ENCODE data around the gene SDHAF3. TPM values are rescaled to one million over a fixed set of nuclear protein-coding genes. Genes with fewer than 3 reads are reported as not detected.
"Not testable (repeated sequence)": the region's sequence is repeated elsewhere in the genome, so short reads cannot be mapped to it uniquely, and the experiment has no call there.

Gene SDHAF3
- total RNA-seq, 1 experiment from 2014 or later, result 25.0 TPM

DNA sequence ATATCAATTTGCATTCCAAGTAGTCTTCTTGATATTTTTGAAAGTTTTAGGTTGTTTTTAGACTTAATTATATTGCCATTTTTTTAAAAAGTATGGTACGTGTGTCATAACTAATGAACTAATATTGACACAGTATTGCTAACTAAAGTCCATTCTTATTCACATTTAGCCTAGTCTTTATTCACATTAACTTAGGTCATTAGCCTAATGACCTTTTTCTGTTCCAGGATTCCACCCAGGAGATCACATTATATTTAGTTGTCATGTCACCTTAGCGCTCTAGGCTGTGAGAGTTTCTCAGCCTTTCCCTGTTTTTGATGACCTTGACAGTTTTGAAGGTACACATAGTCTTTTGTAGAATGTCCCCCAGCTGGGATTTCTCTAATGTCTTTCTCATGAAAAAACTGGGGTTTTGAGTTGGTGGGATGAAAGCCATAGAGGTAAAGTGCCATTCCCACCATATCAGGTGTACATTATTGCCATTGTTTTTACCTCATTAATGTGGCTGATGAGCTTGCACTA lies 38.5 kb downstream of the SDHAF3 start:
- H3K9me3 ChIP-seq (ENCODE audit: control insufficient read depth in 1 of 2, insufficient read depth in 1 of 2, low read depth in 1 of 2, low read length in 2 of 2), result peaks cover 2 to 7% of the 10 kb centered on the region in 2 experiments; a peak in 1 of 4 replicates
- peaks cover 57% of the 10 kb centered on the region for H3K79me2 ChIP-seq (ENCODE audit: insufficient read depth, low read length)
- no peaks in the 10 kb centered on the region for H3K4me1 ChIP-seq (ENCODE audit: control insufficient read depth in 1 of 2, insufficient read depth in 2 of 2, low read length in 2 of 2)
- ChIA-PET CTCF (no interaction called here), POLR2A (no interaction called here), RAD21 (ENCODE audit: low non-redundant PET in 1 of 2, low total read pairs in 2 of 2, uncharacterized antibody in 2 of 2, unreplicated experiment in 2 of 2) (no interaction called here)
- ATAC-seq (no peak), DNase-seq (ENCODE audit: low read depth, low spot score) (no peak)
- no peak overlapping the region for H3K4me3 ChIP-seq (replicated peaks in 1 of 2; ENCODE audit: low read depth in 1 of 2, low read length in 2 of 2)
- no peaks in the 10 kb centered on the region for H4K20me1 ChIP-seq (ENCODE audit: insufficient read depth)
- H2AFZ ChIP-seq (ENCODE audit: low read depth, low read length, poor library complexity, severe bottlenecking), result no peak overlapping the region
- H3K9me2 ChIP-seq (ENCODE audit: insufficient read depth), result no peaks in the 10 kb centered on the region
- TF ChIP-seq ZNF274 (IDR thresholded peaks at IDR 0.05; ENCODE audit: low read depth, low read length) (no peak), SP1 (IDR thresholded peaks at IDR 0.05; ENCODE audit: low read depth) (no peak), EZH2phosphoT487 (IDR thresholded peaks at IDR 0.05; ENCODE audit: borderline replicate concordance) (no peak), CTCF (IDR thresholded peaks at IDR 0.05 in 2 of 3, conservative IDR thresholded peaks at IDR 0.05 in 1 of 3; ENCODE audit: borderline replicate concordance in 1 of 3, insufficient read depth in 1 of 3, low read depth in 2 of 3, low read length in 2 of 3) (no peak), SIN3A (IDR thresholded peaks at IDR 0.05; ENCODE audit: low read depth) (no peak), RAD21 (IDR thresholded peaks at IDR 0.05; ENCODE audit: low read depth) (no peak), ZFX (IDR thresholded peaks at IDR 0.05) (no peak)
- TF ChIP-seq, protein P1, sequence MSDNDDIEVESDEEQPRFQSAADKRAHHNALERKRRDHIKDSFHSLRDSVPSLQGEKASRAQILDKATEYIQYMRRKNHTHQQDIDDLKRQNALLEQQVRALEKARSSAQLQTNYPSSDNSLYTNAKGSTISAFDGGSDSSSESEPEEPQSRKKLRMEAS (IDR thresholded peaks at IDR 0.05), result no peak
- TF ChIP-seq, protein P2, sequence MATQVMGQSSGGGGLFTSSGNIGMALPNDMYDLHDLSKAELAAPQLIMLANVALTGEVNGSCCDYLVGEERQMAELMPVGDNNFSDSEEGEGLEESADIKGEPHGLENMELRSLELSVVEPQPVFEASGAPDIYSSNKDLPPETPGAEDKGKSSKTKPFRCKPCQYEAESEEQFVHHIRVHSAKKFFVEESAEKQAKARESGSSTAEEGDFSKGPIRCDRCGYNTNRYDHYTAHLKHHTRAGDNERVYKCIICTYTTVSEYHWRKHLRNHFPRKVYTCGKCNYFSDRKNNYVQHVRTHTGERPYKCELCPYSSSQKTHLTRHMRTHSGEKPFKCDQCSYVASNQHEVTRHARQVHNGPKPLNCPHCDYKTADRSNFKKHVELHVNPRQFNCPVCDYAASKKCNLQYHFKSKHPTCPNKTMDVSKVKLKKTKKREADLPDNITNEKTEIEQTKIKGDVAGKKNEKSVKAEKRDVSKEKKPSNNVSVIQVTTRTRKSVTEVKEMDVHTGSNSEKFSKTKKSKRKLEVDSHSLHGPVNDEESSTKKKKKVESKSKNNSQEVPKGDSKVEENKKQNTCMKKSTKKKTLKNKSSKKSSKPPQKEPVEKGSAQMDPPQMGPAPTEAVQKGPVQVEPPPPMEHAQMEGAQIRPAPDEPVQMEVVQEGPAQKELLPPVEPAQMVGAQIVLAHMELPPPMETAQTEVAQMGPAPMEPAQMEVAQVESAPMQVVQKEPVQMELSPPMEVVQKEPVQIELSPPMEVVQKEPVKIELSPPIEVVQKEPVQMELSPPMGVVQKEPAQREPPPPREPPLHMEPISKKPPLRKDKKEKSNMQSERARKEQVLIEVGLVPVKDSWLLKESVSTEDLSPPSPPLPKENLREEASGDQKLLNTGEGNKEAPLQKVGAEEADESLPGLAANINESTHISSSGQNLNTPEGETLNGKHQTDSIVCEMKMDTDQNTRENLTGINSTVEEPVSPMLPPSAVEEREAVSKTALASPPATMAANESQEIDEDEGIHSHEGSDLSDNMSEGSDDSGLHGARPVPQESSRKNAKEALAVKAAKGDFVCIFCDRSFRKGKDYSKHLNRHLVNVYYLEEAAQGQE (IDR thresholded peaks at IDR 0.05; ENCODE audit: low read depth), result no peak
- no peaks in the 10 kb centered on the region for H3K27me3 ChIP-seq (ENCODE audit: insufficient read depth, low read length)
- intact Hi-C loops (cut with micrococcal nuclease), result no loop called here
- peaks cover 0 to 6% of the 10 kb centered on the region in 2 experiments; a peak in 2 of 4 replicates for H3K36me3 ChIP-seq (ENCODE audit: control insufficient read depth in 1 of 2, insufficient read depth in 2 of 2, low read length in 2 of 2)
- no peak overlapping the region for H3K4me2 ChIP-seq (ENCODE audit: low read length)
- no peak overlapping the region for H3K9ac ChIP-seq (ENCODE audit: low read length)
- no peak overlapping the region for H3K27ac ChIP-seq (ENCODE audit: low read depth, low read length)
- BruUV-seq (replicated peaks), result no TSS peak

GRCh38 chr7:97159984-97160383 lies 42.5 kb downstream of the SDHAF3 start:
- H3K36me3 ChIP-seq (ENCODE audit: control insufficient read depth in 1 of 2, insufficient read depth in 2 of 2, low read length in 2 of 2); H2AFZ ChIP-seq (ENCODE audit: low read depth, low read length, poor library complexity, severe bottlenecking); ATAC-seq; H3K9me3 ChIP-seq (ENCODE audit: control insufficient read depth in 1 of 2, insufficient read depth in 1 of 2, low read depth in 1 of 2, low read length in 2 of 2); BruUV-seq (replicated peaks); H3K4me3 ChIP-seq (replicated peaks in 1 of 2; ENCODE audit: low read depth in 1 of 2, low read length in 2 of 2); H3K27me3 ChIP-seq (ENCODE audit: insufficient read depth, low read length); intact Hi-C loops (cut with micrococcal nuclease); H3K9me2 ChIP-seq (ENCODE audit: insufficient read depth); H3K4me1 ChIP-seq (ENCODE audit: control insufficient read depth in 1 of 2, insufficient read depth in 2 of 2, low read length in 2 of 2); DNase-seq (ENCODE audit: low read depth, low spot score); H3K9ac ChIP-seq (ENCODE audit: low read length); CTCF ChIA-PET; H3K4me2 ChIP-seq (ENCODE audit: low read length); RAD21 ChIA-PET (ENCODE audit: low non-redundant PET in 1 of 2, low total read pairs in 2 of 2, uncharacterized antibody in 2 of 2, unreplicated experiment in 2 of 2); POLR2A ChIA-PET; H3K27ac ChIP-seq (ENCODE audit: low read depth, low read length); H4K20me1 ChIP-seq (ENCODE audit: insufficient read depth): not testable (repeated sequence)
- peaks cover 55% of the 10 kb centered on the region for H3K79me2 ChIP-seq (ENCODE audit: insufficient read depth, low read length)

Measured in HCT116 (cell line).